Tibial nerve (tissue), 4 donors: ENCODE data around the gene COL10A1. TPM values are rescaled to one million over a fixed set of nuclear protein-coding genes. Genes with fewer than 3 reads are reported as not detected.

ENCODE experiments used
- DNase-seq, 2 donors: peaks; one replicate each; pipeline ENCODE4 v3.0.0-alpha.2; 2019; ENCODE audit warnings: low spot score in 2 of 2
- H3K27ac ChIP-seq, 4 donors: fragments of 200-600 bp; sonication (generic) in 3 of 4; one replicate each; pipeline ENCODE4 v1.5.1; 2017 to 2019; ENCODE audit warnings: mild to moderate bottlenecking in 1 of 4
- H3K27me3 ChIP-seq, 2 donors: fragments of 200-600 bp; sonication (generic) in 1 of 2; one replicate each; pipeline versions ENCODE4 v1.5.1 to v1.6.0; 2017 to 2019
- H3K36me3 ChIP-seq, 3 donors: fragments of 200-600 bp; sonication (generic); one replicate each; pipeline ENCODE4 v1.5.1; 2018 to 2019
- H3K4me1 ChIP-seq, 4 donors: fragments of 200-600 bp; sonication (generic) in 3 of 4; one replicate each; pipeline ENCODE4 v1.5.1; 2017 to 2019
- H3K4me3 ChIP-seq, 4 donors: fragments of 200-600 bp; sonication (generic) in 3 of 4; one replicate each; pipeline ENCODE4 v1.5.1; 2017 to 2019; ENCODE audit warnings: mild to moderate bottlenecking in 1 of 4, moderate library complexity in 1 of 4
- H3K9me3 ChIP-seq, 4 donors: fragments of 200-600 bp; sonication (generic) in 3 of 4; one replicate each; pipeline ENCODE4 v1.5.1; 2017 to 2019
- EP300 ChIP-seq, 2 donors: sonication (generic); formaldehyde crosslinking; IDR thresholded peaks; one replicate each; pipeline ENCODE4 v1.6.1; 2017; ENCODE audit warnings: antibody characterized with exemption in 2 of 2, mild to moderate bottlenecking in 1 of 2
- POLR2A ChIP-seq, 2 donors: fragments of 450-650 bp; IDR thresholded peaks; one replicate each; pipeline ENCODE4 v1.6.1; 2017; ENCODE audit warnings: antibody characterized with exemption in 2 of 2, mild to moderate bottlenecking in 2 of 2, moderate library complexity in 2 of 2
- WGBS, 2 donors: methylation state at CpG; one replicate each; pipeline ENCODE4 v1.1.5; 2018; 5-methylcytosine and 5-hydroxymethylcytosine counted together
- total RNA-seq, 4 donors: library from RNA; depleted of rRNA; stranded (reverse); fragments of >200 nt; gene quantifications; one replicate each; pipeline ENCODE4 v1.1.0, GENCODE V29; 2016
- TF ChIP-seq, protein P1 (sequence below), 5 experiments: fragments of 200-600 bp in 3 of 5; fragments of 450-650 bp in 2 of 5; sonication (generic) in 3 of 5; IDR thresholded peaks; one replicate each; pipeline ENCODE4 v1.5.1; 2016 to 2019; ENCODE audit warnings: antibody characterized with exemption in 5 of 5, mild to moderate bottlenecking in 3 of 5, moderate library complexity in 2 of 5

COL10A1 gene
- total RNA-seq, 4 donors from 2014 or later, result 0.22 to 0.42 TPM; not detected in 2

DNA sequence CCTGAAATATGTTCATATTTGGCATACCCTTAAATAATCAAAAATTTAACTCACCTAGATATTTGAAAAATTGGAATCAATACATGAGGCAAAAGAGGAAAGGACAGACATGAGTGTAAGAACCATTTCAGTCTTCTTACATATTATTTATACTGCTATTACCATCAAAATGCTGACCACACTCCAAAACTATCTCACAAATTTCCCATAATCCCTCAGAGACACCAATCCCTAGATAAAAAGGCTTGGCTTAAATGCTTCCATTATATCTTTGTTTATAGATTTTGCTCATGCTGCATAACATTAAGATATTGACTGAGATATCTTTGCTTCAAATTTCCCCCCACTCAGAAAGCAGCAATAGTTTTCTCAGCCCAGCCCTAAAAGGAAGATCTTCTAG is 37.0 kb downstream of the COL10A1 start:
- DNase-seq, result no peak
- no peak for TF ChIP-seq POLR2A (IDR thresholded peaks at IDR 0.05)
- TF ChIP-seq, protein P1, sequence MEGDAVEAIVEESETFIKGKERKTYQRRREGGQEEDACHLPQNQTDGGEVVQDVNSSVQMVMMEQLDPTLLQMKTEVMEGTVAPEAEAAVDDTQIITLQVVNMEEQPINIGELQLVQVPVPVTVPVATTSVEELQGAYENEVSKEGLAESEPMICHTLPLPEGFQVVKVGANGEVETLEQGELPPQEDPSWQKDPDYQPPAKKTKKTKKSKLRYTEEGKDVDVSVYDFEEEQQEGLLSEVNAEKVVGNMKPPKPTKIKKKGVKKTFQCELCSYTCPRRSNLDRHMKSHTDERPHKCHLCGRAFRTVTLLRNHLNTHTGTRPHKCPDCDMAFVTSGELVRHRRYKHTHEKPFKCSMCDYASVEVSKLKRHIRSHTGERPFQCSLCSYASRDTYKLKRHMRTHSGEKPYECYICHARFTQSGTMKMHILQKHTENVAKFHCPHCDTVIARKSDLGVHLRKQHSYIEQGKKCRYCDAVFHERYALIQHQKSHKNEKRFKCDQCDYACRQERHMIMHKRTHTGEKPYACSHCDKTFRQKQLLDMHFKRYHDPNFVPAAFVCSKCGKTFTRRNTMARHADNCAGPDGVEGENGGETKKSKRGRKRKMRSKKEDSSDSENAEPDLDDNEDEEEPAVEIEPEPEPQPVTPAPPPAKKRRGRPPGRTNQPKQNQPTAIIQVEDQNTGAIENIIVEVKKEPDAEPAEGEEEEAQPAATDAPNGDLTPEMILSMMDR (IDR thresholded peaks at IDR 0.05), result no peak
- no peak for TF ChIP-seq EP300 (IDR thresholded peaks at IDR 0.05)
- Histone ChIP-seq H3K9me3 (no peaks in the 10 kb centered on the region), H3K27me3 (no peaks in the 10 kb centered on the region), H3K27ac (no peak overlapping the region), H3K36me3 (no peaks in the 10 kb centered on the region), H3K4me1 (no peaks in the 10 kb centered on the region), H3K4me3 (no peak overlapping the region)

DNA sequence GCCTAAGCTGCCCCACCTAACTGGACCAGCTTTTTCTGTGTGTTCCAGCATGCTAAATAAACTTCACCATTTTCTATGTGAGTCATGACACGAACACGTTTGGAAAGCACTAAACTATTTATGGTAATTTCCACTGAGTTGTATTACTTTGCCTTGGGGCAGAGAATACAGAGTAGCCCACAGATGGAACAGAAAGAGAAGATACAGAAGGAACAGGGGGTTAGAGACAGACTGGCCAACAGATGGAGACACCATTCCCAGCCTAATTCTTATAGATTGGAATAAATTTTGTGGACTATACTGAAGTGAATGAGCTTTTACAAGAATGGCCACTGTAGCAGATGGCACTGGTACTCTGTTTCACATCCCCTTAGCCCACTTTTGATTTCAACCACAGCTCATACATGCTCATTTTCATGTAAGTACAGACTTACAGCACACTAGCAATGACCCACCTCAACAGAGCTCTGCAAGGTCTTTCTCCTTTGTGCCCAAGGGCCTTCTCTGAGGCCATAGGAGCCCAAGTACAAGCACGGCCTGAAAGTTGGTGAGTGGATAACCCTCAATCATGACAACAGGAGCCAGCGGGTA is 38.4 kb downstream of the COL10A1 start:
- H3K27me3 ChIP-seq, result no peaks in the 10 kb centered on the region
- H3K4me1 ChIP-seq, result no peaks in the 10 kb centered on the region
- DNase-seq, result no peak
- no peaks in the 10 kb centered on the region for H3K36me3 ChIP-seq
- TF ChIP-seq POLR2A (IDR thresholded peaks at IDR 0.05) (no peak), EP300 (IDR thresholded peaks at IDR 0.05) (no peak)
- TF ChIP-seq, protein P1 (IDR thresholded peaks at IDR 0.05), result no peak
- 57 to 58% methylated on average over 4 of the region's 4 CpGs for WGBS, 2 donors
- no peak overlapping the region for H3K27ac ChIP-seq
- H3K9me3 ChIP-seq, result no peaks in the 10 kb centered on the region
- no peak overlapping the region for H3K4me3 ChIP-seq

DNA sequence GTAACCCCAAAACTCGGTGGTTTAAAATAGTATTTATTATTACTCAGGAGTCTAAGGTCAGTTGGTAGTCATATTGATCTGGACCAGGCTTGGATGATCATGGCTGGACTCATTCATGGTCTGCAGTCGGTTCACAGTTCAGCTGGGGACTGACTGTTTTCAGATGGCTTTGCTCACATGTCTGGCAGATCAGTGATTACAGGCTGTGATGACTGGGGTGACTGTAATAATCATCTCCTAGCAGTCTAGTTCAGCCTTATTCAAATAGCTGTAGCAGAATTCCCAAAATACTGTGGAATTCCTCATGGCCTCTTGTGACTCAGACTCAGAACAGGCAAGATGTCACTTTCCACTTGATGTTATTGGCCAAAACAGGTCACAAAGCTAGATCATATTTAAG is 41.6 kb downstream of the COL10A1 start:
- no peak overlapping the region for H3K27ac ChIP-seq
- TF ChIP-seq, protein P1 (IDR thresholded peaks at IDR 0.05), result no peak
- TF ChIP-seq EP300 (IDR thresholded peaks at IDR 0.05) (no peak), POLR2A (IDR thresholded peaks at IDR 0.05) (no peak)
- H3K4me1 ChIP-seq, result no peaks in the 10 kb centered on the region
- H3K27me3 ChIP-seq, result no peaks in the 10 kb centered on the region
- no peak for DNase-seq
- H3K9me3 ChIP-seq, result no peaks in the 10 kb centered on the region
- H3K36me3 ChIP-seq, result no peaks in the 10 kb centered on the region
- 67 to 90% methylated on average over 2 of the region's 2 CpGs for whole genome bisulfite sequencing, 2 donors
- no peak overlapping the region for H3K4me3 ChIP-seq

DNA sequence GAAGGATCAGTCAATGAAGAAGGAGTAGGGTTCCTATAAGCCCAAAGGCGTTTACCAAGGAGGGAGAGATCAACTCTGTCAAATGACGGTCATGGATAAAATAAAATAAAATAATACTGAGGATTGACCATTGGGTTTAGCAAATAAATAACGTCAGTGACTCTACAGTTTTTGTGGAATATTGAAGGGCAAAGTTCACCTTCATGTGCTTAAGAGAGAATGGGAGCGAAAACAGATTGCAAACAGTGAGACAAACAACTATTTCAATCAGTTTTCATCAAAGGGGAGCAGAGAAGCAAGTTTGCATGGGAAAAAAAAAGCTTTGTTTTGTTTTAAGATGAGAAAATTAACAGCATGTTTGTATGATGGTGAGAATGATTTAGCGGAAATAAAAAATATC is 42.9 kb downstream of the COL10A1 start:
- TF ChIP-seq EP300 (IDR thresholded peaks at IDR 0.05), result no peak
- TF ChIP-seq POLR2A (IDR thresholded peaks at IDR 0.05), result no peak
- TF ChIP-seq, protein P1 (IDR thresholded peaks at IDR 0.05), result no peak
- H3K36me3 ChIP-seq, result no peaks in the 10 kb centered on the region
- no peaks in the 10 kb centered on the region for H3K9me3 ChIP-seq
- H3K4me1 ChIP-seq, result no peaks in the 10 kb centered on the region
- DNase-seq, result no peak
- WGBS, 2 donors, result 86 to 87% methylated on average over 5 of the region's 5 CpGs
- H3K4me3 ChIP-seq, result no peak overlapping the region
- no peaks in the 10 kb centered on the region for H3K27me3 ChIP-seq
- H3K27ac ChIP-seq, result no peak overlapping the region

DNA sequence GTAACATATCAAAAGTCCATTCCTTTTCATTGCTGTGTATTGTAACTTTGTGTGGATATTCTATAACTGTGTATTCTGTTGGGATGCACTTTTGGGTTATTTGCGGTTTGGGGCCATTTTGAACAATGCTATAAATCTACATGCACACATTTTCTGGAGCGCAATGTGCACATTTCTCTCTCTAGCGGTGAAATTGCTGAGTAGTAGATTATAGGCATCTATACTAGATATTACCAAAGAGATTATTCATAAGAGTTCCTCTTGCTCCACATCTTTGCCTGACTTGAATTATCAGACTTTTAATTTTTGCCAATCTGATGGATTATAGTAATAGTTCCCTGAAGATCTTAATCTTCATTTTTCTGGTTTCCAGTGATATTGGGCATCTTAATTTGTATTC is 47.0 kb downstream of the COL10A1 start:
- 91 to 97% methylated on average over 3 of the region's 3 CpGs for WGBS, 2 donors
- H3K36me3 ChIP-seq, result no peaks in the 10 kb centered on the region
- DNase-seq, result no peak
- no peaks in the 10 kb centered on the region for H3K9me3 ChIP-seq
- H3K4me1 ChIP-seq, result no peaks in the 10 kb centered on the region
- no peak overlapping the region for H3K27ac ChIP-seq
- H3K4me3 ChIP-seq, result no peak overlapping the region
- TF ChIP-seq, protein P1 (IDR thresholded peaks at IDR 0.05), result no peak
- TF ChIP-seq POLR2A (IDR thresholded peaks at IDR 0.05) (no peak), EP300 (IDR thresholded peaks at IDR 0.05) (no peak)
- H3K27me3 ChIP-seq, result no peaks in the 10 kb centered on the region
